Right forelimb (tissue), 1 donor: ENCODE data around the gene TACR1.

Experiments used
- DNase-seq: peaks from one replicate; pipeline ENCODE4 v3.0.0-alpha.2; 2018

TACR1 gene

DNA sequence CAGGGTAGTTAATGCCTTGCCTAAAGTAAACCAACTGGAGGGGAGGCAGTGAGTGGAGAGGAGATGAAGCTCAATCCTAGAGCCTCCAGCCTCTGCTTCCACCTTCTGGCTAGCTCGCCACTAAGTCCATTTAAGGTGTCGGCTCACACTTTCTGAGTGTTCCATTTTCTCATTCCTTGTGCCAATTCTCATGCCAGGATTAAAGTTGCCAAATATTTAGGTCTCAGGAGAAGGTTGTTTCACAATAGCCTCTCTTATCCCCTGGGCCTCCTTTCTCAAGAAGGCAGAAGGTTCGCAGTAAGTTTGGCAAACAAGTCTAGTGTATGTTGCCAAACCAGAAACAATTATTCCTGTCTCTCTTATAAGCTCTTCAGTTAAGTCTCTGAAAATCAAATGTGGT is 57.2 kb downstream of the TACR1 start:
- DNase-seq: no peak

DNA sequence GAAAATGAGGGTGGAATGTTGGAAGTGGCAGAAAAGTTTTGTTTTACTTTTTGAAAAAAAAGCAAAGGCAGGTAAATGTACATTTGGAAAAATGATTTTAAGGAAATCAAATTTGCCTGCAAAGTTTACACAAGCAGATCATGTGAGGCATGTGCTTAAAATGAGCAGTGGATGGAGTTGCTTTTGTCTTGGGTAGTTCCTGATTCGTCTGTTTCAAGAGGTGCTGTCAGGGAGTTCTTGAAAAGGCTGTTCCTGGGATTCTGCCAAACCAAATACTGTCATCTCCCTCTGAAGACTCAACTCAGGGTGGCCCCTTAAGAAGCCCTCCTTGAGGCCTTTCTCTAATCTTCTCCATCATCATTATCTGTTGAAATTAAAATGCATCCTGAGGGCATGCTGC is 59.0 kb downstream of the TACR1 start:
- DNase-seq: no peak

DNA sequence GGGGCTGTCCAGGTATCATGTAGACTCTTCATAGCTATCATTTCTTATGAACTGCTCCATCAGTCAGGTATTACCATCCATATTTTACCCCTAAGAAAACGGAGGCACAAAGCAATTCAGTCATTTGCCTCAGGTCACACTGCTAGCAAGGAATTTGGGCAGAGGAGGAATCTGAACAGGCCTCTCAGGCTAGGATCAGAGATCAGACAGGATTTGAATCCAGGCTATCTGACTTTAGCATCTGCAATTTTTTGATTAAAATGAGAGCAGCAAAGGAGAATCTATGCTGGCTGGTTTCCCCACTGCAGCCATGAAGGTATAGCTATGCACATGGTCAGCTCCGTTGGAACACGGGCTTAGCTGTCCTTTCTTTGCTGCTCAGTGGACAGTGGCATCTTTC is 60.1 kb downstream of the TACR1 start:
- DNase-seq: no peak

DNA sequence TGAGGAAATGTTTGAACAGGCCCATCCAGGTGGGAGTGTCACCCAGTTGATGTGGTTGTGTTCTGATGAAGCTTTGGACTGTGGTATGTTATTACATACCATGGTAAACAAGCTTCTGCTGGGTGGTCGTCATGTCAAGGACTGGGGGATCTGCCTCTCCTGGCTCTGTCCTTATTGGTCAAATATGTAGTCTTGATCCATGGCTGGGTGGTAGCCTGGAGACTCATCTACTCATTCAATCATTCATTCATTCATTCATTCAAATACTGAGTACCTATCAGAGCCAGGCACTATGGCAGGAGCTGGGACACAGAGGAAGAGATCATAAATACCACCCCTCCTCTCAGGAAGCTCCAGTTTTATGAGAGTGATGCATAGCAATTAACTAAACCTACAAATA is 60.8 kb downstream of the TACR1 start:
- DNase-seq: no peak

DNA sequence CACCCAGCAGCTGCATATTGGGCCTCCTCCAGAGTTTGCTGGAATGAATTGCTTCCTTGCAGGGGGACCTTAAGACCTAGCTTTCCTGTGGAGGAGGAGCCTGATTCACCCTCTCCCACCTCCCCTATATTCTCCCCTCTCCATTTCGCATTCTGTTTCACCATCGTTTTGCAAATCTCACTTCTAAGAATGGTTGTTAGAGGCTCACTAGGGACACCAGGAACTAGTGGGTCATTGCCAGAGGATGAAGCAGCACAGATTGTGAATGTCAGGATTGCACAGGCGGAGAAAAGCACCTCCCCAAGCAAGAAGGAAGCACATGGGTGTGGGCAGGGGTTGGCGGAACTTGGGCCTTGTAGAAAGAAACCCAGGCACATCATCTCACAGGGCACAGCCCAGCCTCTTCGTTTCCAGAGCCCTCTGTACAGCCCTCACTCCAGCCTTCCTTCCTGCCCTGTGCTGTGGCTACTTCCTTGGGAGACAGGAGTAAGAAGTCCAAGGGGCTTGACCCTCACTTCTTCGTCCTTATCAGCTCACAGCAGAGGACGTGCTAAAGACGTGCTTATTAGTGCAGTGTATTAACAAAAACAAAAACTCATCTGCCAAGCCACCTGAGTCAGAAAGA is 63.4 kb downstream of the TACR1 start:
- DNase-seq: no peak

DNA sequence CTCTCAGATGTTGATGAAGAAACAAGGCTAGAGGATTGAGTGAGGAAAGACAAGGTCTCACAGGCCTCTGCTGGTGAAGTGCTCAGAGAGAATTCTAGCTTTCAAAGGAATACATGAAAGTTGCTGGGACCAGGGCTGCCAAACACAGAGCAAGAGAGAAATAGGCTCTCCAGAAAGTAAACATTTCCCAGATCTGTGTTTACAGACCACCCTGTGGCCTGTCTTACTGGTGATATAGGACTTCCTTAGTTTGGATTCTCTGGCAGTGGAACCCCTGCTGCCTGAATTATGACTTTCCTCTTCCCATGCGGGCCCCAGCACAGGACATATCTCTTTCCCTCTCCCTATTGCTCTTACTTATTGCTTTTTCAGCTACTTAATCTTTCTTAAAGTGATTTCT is 64.5 kb downstream of the TACR1 start:
- no peak for DNase-seq

DNA sequence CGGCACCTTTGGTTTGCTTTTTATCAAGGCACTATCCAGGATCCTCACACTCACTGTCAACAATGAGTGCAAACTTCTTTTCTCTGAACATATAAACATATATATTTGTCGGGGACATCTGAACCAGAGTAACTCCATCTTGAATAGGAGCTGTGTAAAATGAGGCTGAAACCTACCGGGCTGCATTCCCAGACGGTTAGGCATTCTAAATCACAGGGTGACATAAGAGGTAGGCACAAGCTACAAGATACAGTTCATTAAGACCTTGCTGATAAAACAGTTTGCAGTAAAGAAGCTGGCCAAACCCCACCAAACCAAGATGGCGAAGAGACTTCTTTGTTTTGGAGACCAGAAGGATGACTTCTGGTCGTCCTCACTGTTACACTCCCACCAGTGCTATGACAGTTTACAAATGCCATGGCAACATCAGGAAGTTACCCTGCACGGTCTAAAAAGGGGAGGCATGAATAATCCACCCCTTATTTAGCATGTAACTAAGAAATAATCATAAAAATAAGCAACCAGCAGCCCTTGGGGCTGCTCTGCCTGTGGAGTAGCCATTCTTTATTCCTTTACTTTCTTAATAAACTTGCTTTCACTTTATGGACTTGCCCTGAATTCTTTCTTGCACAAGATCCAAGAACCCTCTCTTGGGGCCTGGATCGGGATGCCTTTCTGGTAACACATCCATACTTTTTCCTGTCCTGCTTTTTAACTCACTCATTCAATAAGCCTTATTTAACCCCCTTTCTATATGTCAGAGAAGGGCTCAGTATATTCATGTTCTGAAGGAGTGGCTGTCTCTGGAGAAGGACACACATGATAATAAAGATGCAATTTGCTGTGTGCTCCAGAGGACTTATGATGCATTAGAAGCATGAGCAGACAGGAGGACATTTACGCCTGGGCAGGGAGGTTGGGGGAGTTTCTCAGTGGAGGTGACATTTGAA is 65.4 kb downstream of the TACR1 start:
- DNase-seq: no peak

DNA sequence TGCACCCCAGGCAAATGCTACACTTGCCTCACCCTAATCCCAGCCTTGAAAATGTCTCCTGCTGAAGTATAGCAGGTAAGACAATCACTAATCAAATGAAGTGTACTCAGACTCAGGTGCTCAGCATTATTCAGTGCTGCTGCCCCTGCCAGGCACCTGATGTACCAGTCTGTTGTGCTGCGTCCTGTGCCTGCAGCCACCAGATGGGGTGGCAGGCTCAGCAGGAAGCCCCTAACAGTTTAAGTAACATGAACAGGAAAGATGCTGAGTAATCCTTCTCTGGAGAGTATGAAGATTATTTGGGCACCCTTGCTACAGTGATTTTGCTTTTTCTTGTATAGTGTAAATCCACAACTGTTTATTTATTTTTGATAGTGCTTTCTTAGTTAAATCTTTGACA is 69.1 kb downstream of the TACR1 start:
- no peak for DNase-seq

DNA sequence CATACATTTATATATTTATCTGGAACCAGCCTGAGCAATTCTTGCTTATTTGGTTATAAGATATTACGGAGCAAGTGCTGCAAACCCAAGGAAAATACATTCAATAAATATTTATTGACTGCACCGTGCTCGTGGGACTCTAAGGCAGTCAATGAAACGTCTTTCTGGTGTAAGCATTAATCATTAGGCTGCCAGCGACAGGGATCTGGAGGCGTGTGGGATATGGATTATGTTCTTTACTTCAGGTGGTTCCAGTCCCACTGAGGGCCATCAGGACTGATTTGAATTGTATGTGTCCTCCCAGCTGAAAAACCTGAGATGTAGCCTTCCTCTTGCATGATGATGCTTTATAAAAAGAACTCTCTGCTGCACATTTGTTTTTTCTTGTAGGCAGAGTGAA is 75.4 kb downstream of the TACR1 start:
- DNase-seq: no peak

DNA sequence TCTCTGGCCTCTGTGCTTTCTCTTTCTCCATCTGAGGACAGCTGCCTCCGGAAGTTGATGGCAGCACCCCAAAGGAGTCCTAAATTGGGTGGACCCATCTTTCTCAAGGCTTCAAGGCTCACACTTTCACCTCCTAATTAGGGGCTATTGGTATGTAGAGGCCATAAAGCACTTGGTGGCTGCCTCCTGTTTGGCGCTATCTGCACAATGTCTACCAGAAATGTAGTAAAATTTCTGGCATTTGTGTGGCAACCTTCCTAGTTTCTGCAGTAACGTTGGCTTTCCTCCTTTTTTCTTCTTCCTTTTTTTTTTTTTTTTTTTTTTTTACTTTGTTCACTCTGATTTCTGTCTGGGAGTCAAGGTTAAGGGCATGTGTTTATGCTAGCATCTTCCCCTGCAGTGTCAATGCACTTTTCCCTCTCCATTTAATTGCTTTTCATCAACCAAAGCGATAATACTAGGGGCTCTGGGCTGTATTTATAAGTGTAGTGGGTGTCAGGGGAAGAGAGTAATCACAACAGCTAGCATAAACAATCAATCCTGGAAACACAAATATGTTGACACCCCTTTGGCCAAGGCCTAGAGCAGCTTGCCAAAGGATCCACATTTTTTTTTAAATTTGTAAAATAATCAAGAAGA is 86.0 kb downstream of the TACR1 start:
- no peak for DNase-seq

DNA sequence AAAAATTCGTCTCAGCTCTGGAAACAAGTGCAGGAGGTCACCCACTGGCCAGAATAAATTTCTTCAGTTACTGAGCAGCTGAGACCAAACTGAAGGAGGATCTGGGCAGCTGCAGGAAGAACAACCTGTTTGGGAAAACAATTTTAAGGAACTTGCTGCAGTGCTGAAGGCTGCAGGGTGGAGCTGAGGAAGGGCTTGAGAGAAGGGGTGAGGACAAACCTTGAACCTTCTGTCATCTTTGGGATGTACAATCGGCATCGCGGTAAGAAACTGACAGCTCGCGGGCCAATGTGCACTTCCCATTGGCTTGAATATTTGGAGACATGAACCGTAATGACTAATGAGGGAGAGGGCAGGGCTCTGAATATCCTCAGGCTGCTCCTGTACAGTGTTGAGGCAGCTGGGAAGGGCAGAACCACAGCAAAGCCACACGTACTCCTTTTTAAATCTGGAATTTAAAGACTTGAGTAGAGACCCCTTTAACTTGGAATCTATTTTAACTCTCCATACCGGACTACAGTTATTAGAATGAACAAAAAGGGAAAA is 90.3 kb downstream of the TACR1 start:
- no peak for DNase-seq

DNA sequence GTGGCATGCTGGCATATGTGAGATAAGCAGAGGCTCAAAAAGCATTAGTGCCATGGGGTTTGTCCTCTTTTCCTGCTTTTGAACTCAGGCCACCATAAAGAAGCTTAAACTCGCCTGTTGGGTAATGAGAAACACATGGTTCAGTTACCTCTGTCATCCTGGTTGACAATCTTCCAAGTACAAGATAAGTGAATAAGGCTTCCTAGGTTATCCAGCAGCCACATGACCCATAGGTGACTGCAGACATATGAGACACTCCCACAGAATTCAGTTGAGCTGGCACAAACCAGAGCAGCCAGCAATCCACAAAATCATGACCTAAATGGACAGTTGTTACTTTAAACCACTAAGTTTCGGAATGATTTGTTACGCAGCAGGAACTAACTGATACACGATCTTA is 97.3 kb downstream of the TACR1 start:
- no peak for DNase-seq

DNA sequence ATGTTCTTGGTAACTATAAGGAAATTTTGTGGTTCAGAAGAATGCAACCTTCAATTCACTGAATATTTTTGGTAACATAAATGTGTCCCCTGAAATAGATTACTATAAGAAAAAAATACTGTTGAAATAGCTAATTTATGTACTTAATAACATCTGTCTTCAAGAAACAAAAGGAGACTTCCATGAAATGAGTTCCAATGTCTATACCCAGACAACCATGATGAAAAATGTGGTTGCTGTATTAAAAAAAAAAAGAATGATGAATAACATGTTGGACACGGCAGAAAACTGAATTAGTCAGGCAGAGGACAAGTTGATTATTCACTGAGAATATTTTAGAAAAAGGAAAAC is 98.5 kb downstream of the TACR1 start:
- DNase-seq: no peak

DNA sequence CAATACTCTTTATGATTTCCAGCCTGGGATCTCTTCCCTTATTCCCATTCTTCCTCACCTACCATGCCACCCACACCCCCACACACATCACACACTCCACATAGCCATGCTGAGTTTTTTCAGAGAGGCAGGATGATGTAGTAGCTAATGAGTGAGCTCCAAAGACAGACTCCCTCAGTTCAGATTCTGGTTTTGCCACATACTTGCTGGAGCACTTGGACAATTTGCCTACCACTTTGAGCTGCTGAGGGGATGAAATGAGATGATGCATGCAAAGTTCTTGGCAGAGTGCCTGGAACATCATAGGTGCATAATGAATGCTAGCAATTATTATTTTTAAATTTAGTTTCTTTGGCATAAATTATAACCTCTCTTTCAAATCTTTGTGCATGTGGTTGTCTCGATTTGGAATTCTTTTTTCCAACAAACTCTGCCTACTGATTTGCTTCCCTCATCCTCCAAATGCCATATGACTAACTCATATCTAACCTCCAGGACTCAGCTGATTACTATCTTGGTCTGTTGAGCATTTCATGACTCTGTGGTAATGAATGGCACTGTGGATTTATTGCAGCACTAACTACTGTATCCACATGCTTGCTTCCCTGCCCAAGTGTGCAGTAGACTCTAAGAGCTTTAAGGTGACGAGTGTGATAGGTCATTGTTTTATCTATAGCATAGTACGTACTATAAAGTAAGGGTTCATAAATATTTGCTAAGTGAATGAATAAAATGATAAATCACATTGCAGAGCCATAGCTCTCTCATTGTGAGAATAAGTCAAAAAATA is 99.1 kb downstream of the TACR1 start:
- no peak for DNase-seq

DNA sequence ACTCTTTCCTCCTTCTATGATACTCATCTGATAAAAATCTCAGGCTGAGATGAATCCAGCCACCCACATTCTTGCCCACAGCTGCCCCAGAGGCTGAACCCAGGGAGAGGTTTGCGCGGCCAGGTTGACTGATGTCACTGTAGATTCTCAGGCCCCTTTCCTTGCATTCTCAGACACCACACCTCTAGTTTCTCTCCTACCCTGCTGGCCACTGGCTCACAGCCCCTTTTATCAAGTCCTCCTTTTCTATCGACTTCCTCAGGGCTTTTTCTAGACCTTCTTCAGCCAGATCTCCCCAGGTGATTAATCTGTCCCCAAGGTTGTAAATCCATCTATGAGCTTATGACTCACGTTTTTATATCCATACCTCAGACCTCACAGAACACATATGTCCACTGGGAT is 99.8 kb downstream of the TACR1 start:
- DNase-seq: no peak

DNA sequence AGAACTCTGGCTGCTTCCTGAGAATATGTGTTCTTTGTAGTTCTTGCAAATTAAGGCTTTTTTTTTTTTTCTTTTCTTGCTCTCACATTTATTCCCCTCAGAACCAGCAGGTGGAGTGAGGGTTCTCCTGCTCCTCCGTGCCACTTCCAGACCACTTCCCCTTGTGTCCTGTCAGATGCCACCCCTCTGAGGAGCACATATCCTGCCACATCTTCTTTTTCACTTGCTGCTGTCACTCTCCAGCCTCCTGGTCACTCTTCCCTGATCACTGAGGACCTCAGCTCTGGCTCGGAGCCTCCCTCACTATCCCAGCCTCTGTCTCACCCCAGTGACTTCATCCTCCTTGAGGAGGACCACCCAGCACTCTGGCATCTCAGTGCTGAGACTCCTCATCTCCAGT is 100.5 kb downstream of the TACR1 start:
- no peak for DNase-seq

DNA sequence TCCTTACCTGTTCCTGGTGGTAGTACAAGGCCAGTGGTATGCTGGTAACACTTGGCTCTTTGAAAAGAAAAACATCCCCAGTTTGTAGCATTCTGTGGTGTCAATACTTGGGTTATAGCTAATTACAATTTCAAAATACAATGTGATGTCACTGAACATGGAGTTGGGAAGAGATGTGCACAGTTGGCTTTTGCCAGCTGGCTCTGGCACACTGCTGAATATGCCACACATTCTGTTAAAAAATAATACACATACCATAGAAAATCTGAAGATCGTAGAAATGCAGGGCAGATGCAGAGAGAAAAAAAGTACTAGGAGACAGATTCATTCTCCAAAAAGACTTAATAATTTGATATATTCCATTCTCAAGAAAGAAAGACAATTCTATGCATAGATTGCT is 101.5 kb downstream of the TACR1 start:
- DNase-seq: no peak

DNA sequence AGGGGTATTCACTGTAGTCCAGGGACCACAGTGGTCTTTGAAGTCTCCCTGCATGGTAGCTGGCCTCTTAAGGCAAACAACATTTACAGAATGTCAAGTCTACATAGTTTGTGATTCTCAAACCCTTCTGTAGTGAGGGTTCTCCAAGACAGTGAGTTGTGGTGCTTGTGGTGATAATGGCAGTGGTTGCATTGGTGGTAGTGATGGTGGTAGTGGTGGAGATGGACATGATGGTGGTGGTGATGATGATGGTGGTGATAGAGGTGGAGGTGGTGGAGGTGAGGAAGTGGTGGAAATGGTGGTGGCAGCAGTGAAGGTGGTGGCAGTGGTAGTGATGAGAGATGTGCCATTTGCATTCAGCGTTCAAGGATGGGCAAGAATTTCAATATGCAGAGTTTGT is 104.9 kb downstream of the TACR1 start:
- no peak for DNase-seq

DNA sequence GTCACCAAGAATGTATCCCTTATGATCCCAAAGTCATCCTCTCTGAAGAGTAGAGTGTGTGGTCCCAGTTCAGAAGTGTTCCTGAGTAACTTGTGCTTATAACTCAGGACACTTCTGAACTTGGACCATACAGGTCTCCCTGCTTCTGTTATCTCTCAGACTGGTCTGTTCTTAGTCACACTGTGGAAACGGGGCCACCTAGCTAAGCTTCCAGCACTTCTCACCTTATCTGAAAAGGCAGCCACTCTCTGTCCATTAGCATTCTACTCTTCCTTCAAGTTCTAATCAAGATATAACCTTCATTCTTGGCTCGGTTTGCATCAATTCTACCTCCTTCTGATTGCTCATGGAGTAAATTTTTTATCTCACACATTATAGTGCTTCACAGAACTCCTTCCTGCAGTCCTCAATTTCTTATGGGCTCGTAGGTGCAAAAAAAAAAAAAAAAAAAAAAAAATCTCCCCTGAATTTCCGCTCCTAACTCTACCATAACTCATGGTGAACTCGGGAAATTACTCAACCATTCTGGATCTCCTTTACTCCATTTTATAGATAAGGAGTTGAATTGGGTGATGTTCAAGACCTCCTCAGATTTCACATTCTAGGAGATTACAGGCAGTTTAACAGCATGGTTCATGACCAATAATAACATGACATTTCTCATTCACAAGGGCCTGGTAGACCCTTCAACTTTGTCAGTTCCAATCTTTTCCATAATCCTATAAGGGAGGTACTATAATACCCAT is 108.4 kb downstream of the TACR1 start:
- DNase-seq: no peak

DNA sequence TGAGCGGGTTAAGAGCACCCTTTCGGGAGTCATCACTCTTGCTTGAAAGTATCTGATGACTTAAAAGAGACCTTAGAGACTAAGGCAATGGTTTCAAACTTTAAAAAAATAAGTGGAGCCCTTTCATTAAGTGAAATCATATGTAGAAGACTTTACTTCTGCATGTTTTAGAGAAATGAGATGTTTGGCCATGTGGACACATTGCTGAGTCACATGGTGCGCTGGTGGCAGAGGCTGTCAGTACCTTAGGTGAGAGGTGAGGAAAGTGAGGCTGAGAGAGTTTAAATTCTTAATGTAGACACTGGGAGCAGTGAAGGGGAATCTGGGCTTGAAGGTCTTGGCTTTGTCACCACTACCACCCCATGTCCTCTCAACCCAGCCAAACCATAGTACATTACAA is 109.8 kb downstream of the TACR1 start:
- no peak for DNase-seq

DNA sequence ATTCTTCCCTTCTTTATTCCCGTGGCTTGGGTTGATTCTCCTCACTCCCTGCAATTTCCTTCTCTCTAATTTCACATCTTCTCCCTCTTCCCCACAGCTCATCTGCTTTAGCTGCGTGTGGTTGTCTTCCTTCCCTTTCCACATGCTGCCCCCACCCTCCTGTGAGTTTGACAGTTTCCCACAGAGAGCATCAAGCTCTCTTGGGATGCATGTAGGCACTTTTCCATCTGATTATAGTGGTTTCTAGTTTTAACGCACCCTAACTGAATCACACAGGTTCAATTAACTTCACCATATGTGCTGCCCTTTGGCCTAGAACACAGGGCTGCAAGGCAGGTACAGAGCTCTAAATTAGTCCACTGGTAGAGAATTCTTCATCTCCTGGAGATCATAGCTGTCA is 110.5 kb downstream of the TACR1 start:
- no peak for DNase-seq

DNA sequence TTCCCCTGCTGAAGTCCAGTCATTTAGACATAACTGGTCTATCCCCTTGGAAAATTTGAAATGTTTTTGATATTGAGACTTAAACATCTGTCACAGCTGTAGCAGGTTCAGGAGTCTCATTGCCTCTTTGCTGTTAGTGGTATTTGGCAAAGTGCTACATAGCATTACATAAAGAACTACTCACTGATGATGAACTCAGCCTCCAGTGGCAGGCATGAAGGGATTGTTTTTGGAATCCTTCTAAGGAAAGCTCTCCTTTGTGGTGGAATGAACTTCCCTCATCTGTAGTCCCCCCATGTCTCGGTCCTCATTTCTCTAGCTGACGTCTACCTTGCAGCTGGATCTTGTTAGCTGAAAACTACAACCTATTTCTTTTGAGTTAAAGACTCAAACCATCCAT is 111.6 kb downstream of the TACR1 start:
- no peak for DNase-seq
